GM20431 (cell line): Measurements from ENCODE around the gene KMT2E.

Experiments
- in situ Hi-C: fragments of 300-500 bp; cut with MseI, MboI; formaldehyde crosslinking; loops from one replicate; pipeline ENCODE4 v1.15.0; 2020; ENCODE audit warnings: low sequenced_read_pairs; ENCODE audit not compliant: unreplicated experiment

Gene KMT2E

GRCh38 chr7:105112440-105113418, 98.7 kb downstream of the KMT2E start:
- in situ Hi-C loops: no loop called here

- in situ Hi-C loops: no loop called here
Measured at GRCh38 chr7:105118612-105119600, 104.9 kb downstream of the KMT2E start.

GRCh38 chr7:105122619-105123018, 108.6 kb downstream of the KMT2E start:
- in situ Hi-C loops: no loop called here

- in situ Hi-C loops: no loop called here
Measured at GRCh38 chr7:105125745-105126144, 111.7 kb downstream of the KMT2E start.

GRCh38 chr7:105126436-105126975, 112.5 kb downstream of the KMT2E start:
- in situ Hi-C loops: no loop called here

DNA sequence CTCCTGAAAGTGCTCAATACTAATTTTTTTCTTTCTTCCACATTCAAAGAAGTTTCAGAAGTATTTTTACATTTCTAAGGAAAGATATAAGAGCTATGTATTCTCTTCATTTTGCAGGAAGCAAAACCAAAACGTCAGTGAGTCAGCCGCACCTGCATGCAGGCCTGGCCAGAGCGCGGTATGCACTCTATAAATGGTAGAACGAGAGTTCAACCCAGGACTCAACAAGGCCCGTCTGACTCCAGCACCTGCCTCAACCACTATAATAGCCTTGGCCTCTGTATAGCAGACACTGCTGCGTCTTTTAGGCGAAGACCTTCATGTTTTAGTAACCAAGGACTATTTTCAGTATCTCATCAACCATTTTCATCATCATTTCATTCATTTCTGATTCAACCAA, 113.2 kb downstream of the KMT2E start:
- in situ Hi-C loops: no loop called here

DNA sequence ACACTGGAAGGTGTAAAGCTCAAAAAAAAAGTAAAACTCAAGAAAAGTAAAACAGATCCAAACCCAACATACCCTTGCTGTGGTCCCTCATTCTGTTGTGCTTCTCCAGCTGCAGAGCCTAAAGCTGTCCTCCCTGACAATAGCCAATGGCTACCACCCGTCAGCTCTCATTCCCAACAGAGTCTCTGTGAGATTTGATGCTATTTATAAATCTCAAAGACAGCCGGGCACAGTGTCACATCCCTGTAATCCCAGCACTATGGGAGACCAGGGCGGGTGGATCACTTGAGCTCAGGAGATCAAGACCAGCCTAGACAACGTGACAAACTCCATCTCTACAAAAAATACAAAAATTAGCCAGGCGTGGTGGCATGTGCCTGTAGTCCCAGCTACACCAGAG, 116.0 kb downstream of the KMT2E start:
- in situ Hi-C loops: no loop called here

- in situ Hi-C loops: no loop called here
Measured at GRCh38 chr7:105130580-105130979, 116.6 kb downstream of the KMT2E start.

GRCh38 chr7:105131033-105131656, 117.1 kb downstream of the KMT2E start:
- in situ Hi-C loops: no loop called here

- in situ Hi-C loops: no loop called here
Measured at GRCh38 chr7:105131890-105132289, 117.9 kb downstream of the KMT2E start.

GRCh38 chr7:105132335-105132734, 118.3 kb downstream of the KMT2E start:
- in situ Hi-C loops: no loop called here

DNA sequence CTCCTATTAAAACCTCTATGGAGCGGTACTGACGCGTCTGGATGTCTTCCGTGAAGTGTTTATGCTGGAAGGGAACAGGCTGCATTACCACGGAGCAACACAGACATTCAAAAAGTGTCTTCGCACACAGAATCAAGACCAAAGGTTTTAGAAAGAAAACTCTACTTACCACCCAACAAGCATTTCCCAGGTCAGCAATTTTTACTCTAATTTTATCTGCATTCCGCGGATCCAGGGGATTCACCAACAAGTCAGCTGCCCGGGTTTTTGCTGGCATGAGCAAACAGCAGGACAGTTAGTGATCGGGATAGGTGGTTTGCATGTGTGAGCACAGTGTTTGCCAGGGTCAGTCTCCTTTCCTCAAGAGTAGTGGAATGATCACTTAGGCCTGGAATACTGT, 118.8 kb downstream of the KMT2E start:
- in situ Hi-C loops: no loop called here

DNA sequence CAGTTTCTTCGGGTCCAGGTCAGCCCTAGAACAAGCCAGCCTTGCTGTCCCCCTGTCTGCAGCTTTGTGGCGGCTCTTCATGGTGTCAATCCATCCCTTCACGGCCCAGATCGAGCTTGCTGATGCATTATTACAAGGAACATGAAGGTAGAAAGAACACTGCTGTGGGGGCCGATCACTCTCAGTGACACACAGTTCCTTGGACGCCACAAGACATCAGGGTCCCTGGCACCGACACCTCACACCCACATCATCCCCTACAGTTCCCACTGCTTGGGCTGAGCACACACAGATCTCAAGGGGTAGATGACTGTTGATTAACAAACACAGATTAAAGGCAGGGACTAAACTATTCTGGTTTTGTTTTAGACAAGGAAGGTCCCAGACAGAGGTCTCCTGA, 119.4 kb downstream of the KMT2E start:
- in situ Hi-C loops: no loop called here

DNA sequence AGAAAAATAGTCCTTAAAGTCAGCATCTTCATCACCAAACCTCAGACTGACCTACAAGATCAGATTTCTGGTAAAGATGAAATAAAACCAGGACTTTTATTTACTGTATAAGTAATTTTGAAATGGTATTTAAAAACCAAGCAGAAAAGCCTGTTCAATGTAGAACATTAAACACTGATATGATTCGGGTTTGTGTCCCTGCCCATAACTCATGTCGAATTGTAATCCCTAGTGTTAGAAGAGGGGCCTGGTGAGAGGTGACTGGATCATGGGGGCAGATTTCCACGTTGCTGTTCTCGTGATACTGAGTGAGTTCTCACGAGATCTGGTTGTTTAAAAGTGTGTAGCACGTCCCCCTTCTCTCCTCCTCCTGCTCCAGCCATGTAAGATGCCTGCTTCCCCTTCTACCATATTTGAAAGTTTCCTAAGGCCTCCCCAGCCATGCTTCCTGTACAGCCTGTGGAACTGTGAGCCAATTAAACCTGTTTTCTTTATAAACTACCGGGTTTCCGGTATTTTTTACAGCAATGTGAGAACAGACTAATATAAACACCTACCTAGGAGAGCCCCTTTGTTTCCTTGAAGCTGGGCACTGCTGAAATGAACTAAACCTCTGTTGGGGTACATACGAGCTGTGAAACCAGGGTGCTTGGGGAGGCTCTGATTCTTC, 120.1 kb downstream of the KMT2E start:
- in situ Hi-C loops: no loop called here

- in situ Hi-C loops: no loop called here
Measured at GRCh38 chr7:105136221-105136620, 122.2 kb downstream of the KMT2E start.

DNA sequence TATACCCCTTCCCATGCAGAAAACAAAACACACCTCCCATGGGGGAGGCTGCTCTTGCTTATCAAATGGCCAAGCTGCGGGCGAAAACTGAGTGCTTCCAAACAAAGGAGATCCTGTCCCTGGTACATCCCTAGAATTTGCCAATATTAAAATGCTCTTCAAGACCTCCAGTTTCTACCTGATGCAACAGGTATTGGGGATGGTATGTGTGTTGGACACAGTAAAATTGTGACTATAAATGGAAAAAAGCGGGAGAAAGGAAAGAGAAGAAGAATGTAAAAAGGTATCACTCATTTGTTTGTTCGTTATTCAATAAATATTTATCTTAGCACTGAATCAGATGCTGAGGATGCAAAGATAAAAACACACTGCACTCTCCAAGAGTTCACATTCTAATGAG, 123.9 kb downstream of the KMT2E start:
- in situ Hi-C loops: no loop called here

GRCh38 chr7:105139381-105139780, 125.4 kb downstream of the KMT2E start:
- in situ Hi-C loops: no loop called here

GRCh38 chr7:105141068-105141467, 127.1 kb downstream of the KMT2E start:
- in situ Hi-C loops: no loop called here

GRCh38 chr7:105149827-105150226, 135.8 kb downstream of the KMT2E start:
- in situ Hi-C loops: no loop called here
